K562 (cell line): ENCODE measurements around the gene ING5. TPM values are rescaled to one million over a fixed set of nuclear protein-coding genes. Genes with fewer than 3 reads are reported as not detected.

ENCODE experiments used
- ATAC-seq: fragments of 200-7000 bp; cut with Tn5 transposase; 3 replicates; pipeline ENCODE4 v1.9.1; 2020; ENCODE audit warnings: moderate library complexity
- BruUV-seq: library from RNA; stranded (reverse); fragments of 400-500 nt; replicated peaks from 2 replicates; lab custom pipeline; 2021; lab: Mats Ljungman, UMichigan
- CTCF ChIA-PET: fragments of 300-600 bp; formaldehyde crosslinking; extraction: SDS; loops from one replicate; lab custom pipeline; 2021; ENCODE audit warnings: low intra/inter-chr PET ratio; lab: Yijun Ruan, JAX
- POLR2A ChIA-PET: fragments of 300-600, 350-650 bp; sonication (Branson Sonifier 250); formaldehyde crosslinking; extraction: SDS; loops from one replicate; lab custom pipeline; 2021; ENCODE audit warnings: antibody characterized with exemption, inconsistent platforms; lab: Yijun Ruan, JAX
- DNase-seq, 4 experiments: peaks; one replicate each; pipeline versions ENCODE4 v3.0.0 to v3.0.0-alpha.2; 2011 to 2018; ENCODE audit warnings: low spot score in 3 of 4, mixed read lengths in 3 of 4; ENCODE audit errors: extremely low read depth in 1 of 4
- FAIRE-seq: peaks from 2 replicates; lab custom pipeline; 2011; peaks lifted over from hg19 to GRCh38; lab: Jason Lieb, UNC
- H2AFZ ChIP-seq: 2 replicates; pipeline ENCODE4 v1.6.0; 2011; ENCODE audit warnings: low read depth, low read length, control low read depth, inconsistent platforms
- H3K27ac ChIP-seq: fragments of 200-600 bp; 3 replicates; pipeline ENCODE4 v1.8.0; 2011; ENCODE audit warnings: low read depth, mild to moderate bottlenecking, control low read depth, inconsistent platforms, low read length, moderate library complexity, mixed read lengths; ENCODE audit errors: extremely low read depth
- H3K27me3 ChIP-seq, 2 experiments: fragments of 300-600 bp in 1 of 2; 2 replicates in 1 of 2; 3 replicates in 1 of 2; pipeline versions ENCODE4 v1.6.0 to v1.8.0; 2011; ENCODE audit warnings: inconsistent platforms in 2 of 2, low read length in 2 of 2, mild to moderate bottlenecking in 1 of 2, mixed read lengths in 1 of 2, moderate library complexity in 1 of 2; ENCODE audit not compliant: control insufficient read depth in 2 of 2, insufficient read depth in 2 of 2
- H3K36me3 ChIP-seq: fragments of 300-600 bp; 3 replicates; pipeline ENCODE4 v1.8.0; 2011; ENCODE audit warnings: mild to moderate bottlenecking, low read length, inconsistent platforms; ENCODE audit not compliant: control insufficient read depth, insufficient read depth
- H3K4me1 ChIP-seq, 2 experiments: fragments of 200-600 bp in 1 of 2; replicated peaks in 1 of 2; 2 replicates in 1 of 2; 3 replicates in 1 of 2; pipeline versions ENCODE4 v1.5.1 to v1.8.0; 2011; ENCODE audit warnings: inconsistent platforms in 2 of 2, low read length in 2 of 2, mild to moderate bottlenecking in 1 of 2, mixed read lengths in 1 of 2, moderate library complexity in 1 of 2; ENCODE audit not compliant: control insufficient read depth in 2 of 2, insufficient read depth in 2 of 2
- H3K4me2 ChIP-seq: 2 replicates; pipeline ENCODE4 v1.6.1; 2011; ENCODE audit warnings: low read length, control low read depth, inconsistent platforms, mixed read lengths; ENCODE audit not compliant: insufficient read depth
- H3K4me3 ChIP-seq: fragments of 200-600 bp; sonication (generic), shearing (Covaris generic); 2 replicates; pipeline ENCODE4 v1.5.1; 2016; ENCODE audit warnings: control low read depth, inconsistent platforms
- H3K79me2 ChIP-seq: fragments of 200-600 bp; 3 replicates; pipeline ENCODE4 v1.8.0; 2011; ENCODE audit warnings: low read length, inconsistent platforms; ENCODE audit not compliant: control insufficient read depth, insufficient read depth
- H3K9ac ChIP-seq, 2 experiments: 2 replicates each; pipeline versions ENCODE4 v1.6.0 to v1.6.1; 2011; ENCODE audit warnings: low read depth in 2 of 2, low read length in 2 of 2, control low read depth in 1 of 2, inconsistent platforms in 1 of 2, mild to moderate bottlenecking in 1 of 2, mixed read lengths in 1 of 2; ENCODE audit not compliant: insufficient read depth in 1 of 2
- H3K9me1 ChIP-seq: one replicate; pipeline ENCODE4 v1.6.0; 2011; ENCODE audit warnings: inconsistent platforms, mild to moderate bottlenecking, low read length, moderate library complexity; ENCODE audit not compliant: control insufficient read depth, insufficient read depth
- H3K9me3 ChIP-seq: replicated peaks from 2 replicates; pipeline ENCODE4 v1.5.1; 2011; ENCODE audit warnings: low read depth, low read length, inconsistent platforms; ENCODE audit not compliant: control insufficient read depth, insufficient read depth
- H4K20me1 ChIP-seq: replicated peaks from 2 replicates; pipeline ENCODE4 v1.6.1; 2011; ENCODE audit warnings: low read length, inconsistent platforms, mixed read lengths; ENCODE audit not compliant: control insufficient read depth, insufficient read depth
- CHD1 ChIP-seq: fragments of 200-600 bp; sonication (generic); IDR thresholded peaks from one replicate; pipeline ENCODE4 v1.6.1; 2012; ENCODE audit warnings: mild to moderate bottlenecking, moderate library complexity, low read length, inconsistent platforms
- JUNB ChIP-seq: fragments of 450-650 bp; formaldehyde crosslinking; conservative IDR thresholded peaks from 2 replicates; pipeline ENCODE4 v1.4.0; 2020; ENCODE audit warnings: mild to moderate bottlenecking
- NCOA1 ChIP-seq: fragments of 450-650 bp; IDR thresholded peaks from 2 replicates; pipeline ENCODE4 v1.6.1; 2016; ENCODE audit warnings: low read depth
- NR4A1 ChIP-seq, 2 experiments: fragments of 250-450 bp in 1 of 2; fragments of 450-650 bp in 1 of 2; sonication (Bioruptor Pico) in 1 of 2; IDR thresholded peaks; 2 replicates each; pipeline versions ENCODE4 v1.4.0 to v1.6.1; 2016 to 2020; ENCODE audit warnings: mild to moderate bottlenecking in 2 of 2, missing compliant biosample characterization in 1 of 2, missing genetic modification characterization in 1 of 2, moderate library complexity in 1 of 2
- POLR2G ChIP-seq: fragments of 200-400 bp; formaldehyde crosslinking; IDR thresholded peaks from 2 replicates; pipeline ENCODE4 v1.6.1; 2017; ENCODE audit warnings: low read depth, mild to moderate bottlenecking, antibody characterized with exemption, low read length, moderate library complexity
- ZNF134 ChIP-seq: fragments of 250-450 bp; sonication (Bioruptor Pico); conservative IDR thresholded peaks from 2 replicates; pipeline ENCODE4 v1.4.0; 2020
- WGBS: fragments of 100-300 bp; shearing (Covaris generic); methylation state at CpG from one replicate; pipeline ENCODE4 v1.1.6; 2016; ENCODE audit warnings: low coverage, mixed read lengths; ENCODE audit not compliant: insufficient coverage; ENCODE audit errors: missing lambda C conversion rate; 5-methylcytosine and 5-hydroxymethylcytosine counted together
- in situ Hi-C: fragments of 300-500 bp; cut with MboI; formaldehyde crosslinking; loops from 4 replicates; pipeline ENCODE4 v1.15.0; 2018; ENCODE audit warnings: inconsistent platforms, mixed read lengths
- intact Hi-C: fragments of 100-400 bp; cut with micrococcal nuclease; formaldehyde crosslinking; loops from 2 replicates; pipeline ENCODE4 v1.14.2; 2022
- polyA plus RNA-seq, 8 experiments: library from polyadenylated mRNA; depleted of rRNA in 4 of 8; stranded (reverse) in 5 of 8; unstranded in 3 of 8; fragments of >200 nt; fragmentation: Nextera tagmentation in 2 of 8; fragmentation: Illumina TruSeq in 1 of 8; extraction: Ambion mirVana in 2 of 8; extraction: Trizol in 1 of 8; gene quantifications; 2 replicates each; pipeline versions ENCODE4 v1.2.1 to v1.2.3, GENCODE V29; 2011 to 2014; ENCODE audit warnings: inconsistent platforms in 1 of 8, missing spikeins in 1 of 8
- total RNA-seq, 7 experiments: library from RNA; depleted of rRNA in 6 of 7; stranded (reverse); fragments of >200 nt in 6 of 7; fragmentation: Illumina TruSeq in 2 of 7; extraction: Trizol in 2 of 7; gene quantifications; 2 replicates each; pipeline versions ENCODE4 v1.2.1 to v1.2.3, GENCODE V29; 2011 to 2021; ENCODE audit warnings: low replicate concordance in 1 of 7
- TF ChIP-seq, protein P1 (sequence below): fragments of 250-450 bp; sonication (Bioruptor Pico); IDR thresholded peaks from 2 replicates; pipeline ENCODE4 v1.4.0; 2020

ING5 gene
- total and polyA plus RNA-seq, 9 of the 15 experiments (the other 6 are each of a cell fraction or from before 2014, with no cell fraction given): 10.4 to 53.3 (median 27.9) TPM

DNA sequence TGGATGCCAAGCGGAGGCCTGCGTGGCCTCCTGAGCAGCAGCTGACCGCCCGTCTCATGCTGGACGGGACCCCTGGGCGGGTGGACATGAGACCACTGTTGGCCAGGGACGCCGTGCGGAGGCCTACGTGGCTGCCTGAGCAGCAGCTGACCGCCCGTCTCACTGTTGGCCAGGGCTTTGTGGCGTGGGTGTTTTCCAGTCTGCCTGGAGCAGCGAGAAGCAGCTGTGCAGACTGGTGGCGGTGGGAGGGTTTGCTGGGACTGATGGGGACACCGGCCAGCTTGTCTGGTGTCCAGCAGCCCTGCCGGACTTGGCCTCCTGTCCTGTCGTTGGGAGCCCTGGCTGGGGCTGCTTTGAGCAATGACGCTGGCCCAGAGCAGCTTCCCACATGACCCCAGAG is 26.8 kb downstream of the ING5 start:
- ATAC-seq: no peak
- H3K4me3 ChIP-seq: no peak overlapping the region
- H4K20me1 ChIP-seq: 0 out of 2 replicates have a peak, but pooled peaks cover 3% of the 10 kb centered on the region
- H3K27me3 ChIP-seq: no peaks in the 10 kb centered on the region
- H3K36me3 ChIP-seq: peaks cover 9% of the 10 kb centered on the region; the same call in 1 of the 3 replicates
- FAIRE-seq: no peak
- no peak overlapping the region for H3K4me2 ChIP-seq
- WGBS: 91% methylated on average over 18 of the region's 19 CpGs
- CTCF ChIA-PET: no interaction called here
- POLR2A ChIA-PET: interaction anchor here (0.6 kb wide), 1 partner anchor 28 kb away, joined by 3 read pairs; no protein-coding TSS in a partner anchor
- no TSS peak for BruUV-seq
- H2AFZ ChIP-seq: no peak overlapping the region
- H3K9ac ChIP-seq: peak overlapping the region in 1 of 2 experiments; percentile 28; a peak in 1 of 4 replicates
- no peak overlapping the region for H3K27ac ChIP-seq
- H3K79me2 ChIP-seq: no peaks in the 10 kb centered on the region
- DNase-seq: no peak
- H3K4me1 ChIP-seq: peaks cover 4 to 21% of the 10 kb centered on the region in 2 experiments; a peak in 3 of 5 replicates
- TF ChIP-seq NCOA1: no peak
- TF ChIP-seq ZNF134: no peak
- TF ChIP-seq, protein P1, sequence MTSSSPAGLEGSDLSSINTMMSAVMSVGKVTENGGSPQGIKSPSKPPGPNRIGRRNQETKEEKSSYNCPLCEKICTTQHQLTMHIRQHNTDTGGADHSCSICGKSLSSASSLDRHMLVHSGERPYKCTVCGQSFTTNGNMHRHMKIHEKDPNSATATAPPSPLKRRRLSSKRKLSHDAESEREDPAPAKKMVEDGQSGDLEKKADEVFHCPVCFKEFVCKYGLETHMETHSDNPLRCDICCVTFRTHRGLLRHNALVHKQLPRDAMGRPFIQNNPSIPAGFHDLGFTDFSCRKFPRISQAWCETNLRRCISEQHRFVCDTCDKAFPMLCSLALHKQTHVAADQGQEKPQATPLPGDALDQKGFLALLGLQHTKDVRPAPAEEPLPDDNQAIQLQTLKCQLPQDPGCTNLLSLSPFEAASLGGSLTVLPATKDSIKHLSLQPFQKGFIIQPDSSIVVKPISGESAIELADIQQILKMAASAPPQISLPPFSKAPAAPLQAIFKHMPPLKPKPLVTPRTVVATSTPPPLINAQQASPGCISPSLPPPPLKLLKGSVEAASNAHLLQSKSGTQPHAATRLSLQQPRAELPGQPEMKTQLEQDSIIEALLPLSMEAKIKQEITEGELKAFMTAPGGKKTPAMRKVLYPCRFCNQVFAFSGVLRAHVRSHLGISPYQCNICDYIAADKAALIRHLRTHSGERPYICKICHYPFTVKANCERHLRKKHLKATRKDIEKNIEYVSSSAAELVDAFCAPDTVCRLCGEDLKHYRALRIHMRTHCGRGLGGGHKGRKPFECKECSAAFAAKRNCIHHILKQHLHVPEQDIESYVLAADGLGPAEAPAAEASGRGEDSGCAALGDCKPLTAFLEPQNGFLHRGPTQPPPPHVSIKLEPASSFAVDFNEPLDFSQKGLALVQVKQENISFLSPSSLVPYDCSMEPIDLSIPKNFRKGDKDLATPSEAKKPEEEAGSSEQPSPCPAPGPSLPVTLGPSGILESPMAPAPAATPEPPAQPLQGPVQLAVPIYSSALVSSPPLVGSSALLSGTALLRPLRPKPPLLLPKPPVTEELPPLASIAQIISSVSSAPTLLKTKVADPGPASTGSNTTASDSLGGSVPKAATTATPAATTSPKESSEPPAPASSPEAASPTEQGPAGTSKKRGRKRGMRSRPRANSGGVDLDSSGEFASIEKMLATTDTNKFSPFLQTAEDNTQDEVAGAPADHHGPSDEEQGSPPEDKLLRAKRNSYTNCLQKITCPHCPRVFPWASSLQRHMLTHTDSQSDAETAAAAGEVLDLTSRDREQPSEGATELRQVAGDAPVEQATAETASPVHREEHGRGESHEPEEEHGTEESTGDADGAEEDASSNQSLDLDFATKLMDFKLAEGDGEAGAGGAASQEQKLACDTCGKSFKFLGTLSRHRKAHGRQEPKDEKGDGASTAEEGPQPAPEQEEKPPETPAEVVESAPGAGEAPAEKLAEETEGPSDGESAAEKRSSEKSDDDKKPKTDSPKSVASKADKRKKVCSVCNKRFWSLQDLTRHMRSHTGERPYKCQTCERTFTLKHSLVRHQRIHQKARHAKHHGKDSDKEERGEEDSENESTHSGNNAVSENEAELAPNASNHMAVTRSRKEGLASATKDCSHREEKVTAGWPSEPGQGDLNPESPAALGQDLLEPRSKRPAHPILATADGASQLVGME: no peak
- TF ChIP-seq NR4A1 (CRISPR knock-in tag; IDR thresholded peaks at IDR 0.05): no peak
- TF ChIP-seq NR4A1 (tag; IDR thresholded peaks at IDR 0.05): no peak
- TF ChIP-seq CHD1: no peak
- peak; percentile 27; the same call in 1 of the 2 replicates for TF ChIP-seq POLR2G
- no peak for TF ChIP-seq JUNB (CRISPR knock-in tag)
- intact Hi-C loops: no loop called here
- H3K9me3 ChIP-seq: no peaks in the 10 kb centered on the region
- in situ Hi-C loops: loop anchor here (5.0 kb wide), 1 partner anchor 149 kb away; no protein-coding TSS in a partner anchor
- no peaks in the 10 kb centered on the region for H3K9me1 ChIP-seq
